Measurements from ENCODE around the gene THSD7A. TPM values are rescaled to one million over a fixed set of nuclear protein-coding genes. Genes with fewer than 3 reads are reported as not detected.

The THSD7A gene
- total RNA-seq, 1 experiment from 2014 or later = 5.9 TPM

- Mint-ChIP-seq H3K27ac (ENCODE audit: unreplicated experiment) (no peak overlapping the region), H3K4me1 (ENCODE audit: low read depth, unreplicated experiment) (no peaks in the 10 kb centered on the region), H3K36me3 (ENCODE audit: insufficient read depth, unreplicated experiment) (no peaks in the 10 kb centered on the region), H3K9me3 (ENCODE audit: low read depth, unreplicated experiment) (no peaks in the 10 kb centered on the region), H3K27me3 (ENCODE audit: unreplicated experiment) (no peaks in the 10 kb centered on the region), H3K4me3 (ENCODE audit: low read depth, unreplicated experiment) (no peak overlapping the region)
- CTCF ChIA-PET = interaction anchor here (0.6 kb wide), 1 partner anchor 705 kb away, joined by 3 read pairs; no protein-coding TSS in a partner anchor
- no TSS peak for BruUV-seq (replicated peaks)
- no peak for TF ChIP-seq CTCF (IDR thresholded peaks at IDR 0.05; ENCODE audit: unreplicated experiment)
- intact Hi-C loops (cut with micrococcal nuclease; ENCODE audit: unreplicated experiment) = no loop called here
- DNase-seq = no peak
These were observed 283.5 kb downstream of the THSD7A start for GRCh38 chr7:11548532-11548931.

DNA sequence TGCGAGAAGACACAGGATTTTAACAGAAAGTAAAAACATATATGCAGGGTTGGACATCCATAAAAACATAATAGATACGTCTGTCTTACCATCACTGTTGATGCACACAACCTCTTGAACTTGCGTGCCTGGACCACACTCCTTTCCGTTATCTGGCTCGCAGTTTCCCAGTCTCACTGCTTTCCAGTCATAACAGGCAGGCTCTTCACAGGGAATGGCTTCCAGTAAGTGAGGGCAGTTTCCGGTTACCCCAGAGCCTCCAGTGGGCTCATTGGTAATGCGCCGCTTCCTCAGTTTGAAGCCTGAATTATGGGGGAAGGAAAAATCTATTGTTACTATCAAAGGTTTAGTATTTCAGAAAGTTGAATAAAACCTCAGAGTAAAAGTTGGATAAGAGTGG is 290.7 kb downstream of the THSD7A start:
- H3K9me3 Mint-ChIP-seq (ENCODE audit: low read depth, unreplicated experiment) = no peaks in the 10 kb centered on the region
- BruUV-seq (replicated peaks) = no TSS peak
- intact Hi-C loops (cut with micrococcal nuclease; ENCODE audit: unreplicated experiment) = no loop called here
- TF ChIP-seq CTCF (IDR thresholded peaks at IDR 0.05; ENCODE audit: unreplicated experiment) = no peak
- no peaks in the 10 kb centered on the region for H3K27me3 Mint-ChIP-seq (ENCODE audit: unreplicated experiment)
- H3K4me3 Mint-ChIP-seq (ENCODE audit: low read depth, unreplicated experiment) = no peak overlapping the region
- no peak overlapping the region for H3K27ac Mint-ChIP-seq (ENCODE audit: unreplicated experiment)
- H3K36me3 Mint-ChIP-seq (ENCODE audit: insufficient read depth, unreplicated experiment) = no peaks in the 10 kb centered on the region
- no peak for DNase-seq
- H3K4me1 Mint-ChIP-seq (ENCODE audit: low read depth, unreplicated experiment) = peaks cover 9% of the 10 kb centered on the region
- CTCF ChIA-PET = interaction anchor here (0.7 kb wide), 1 partner anchor 1148 kb away, joined by 4 read pairs; no protein-coding TSS in a partner anchor

GRCh38 chr7:11540271-11540761 is 291.7 kb downstream of the THSD7A start:
- DNase-seq = no peak
- no peak for TF ChIP-seq CTCF (IDR thresholded peaks at IDR 0.05; ENCODE audit: unreplicated experiment)
- intact Hi-C loops (cut with micrococcal nuclease; ENCODE audit: unreplicated experiment) = no loop called here
- H3K4me1 Mint-ChIP-seq (ENCODE audit: low read depth, unreplicated experiment) = peaks cover 9% of the 10 kb centered on the region
- H3K36me3 Mint-ChIP-seq (ENCODE audit: insufficient read depth, unreplicated experiment) = no peaks in the 10 kb centered on the region
- no peaks in the 10 kb centered on the region for H3K27me3 Mint-ChIP-seq (ENCODE audit: unreplicated experiment)
- no peak overlapping the region for H3K27ac Mint-ChIP-seq (ENCODE audit: unreplicated experiment)
- CTCF ChIA-PET = interaction anchor here (0.6 to 0.7 kb wide), 2 partner anchors 23 to 1147 kb away, joined by 3 to 4 read pairs; no protein-coding TSS in a partner anchor
- BruUV-seq (replicated peaks) = no TSS peak
- H3K9me3 Mint-ChIP-seq (ENCODE audit: low read depth, unreplicated experiment) = no peaks in the 10 kb centered on the region
- H3K4me3 Mint-ChIP-seq (ENCODE audit: low read depth, unreplicated experiment) = no peak overlapping the region

DNA sequence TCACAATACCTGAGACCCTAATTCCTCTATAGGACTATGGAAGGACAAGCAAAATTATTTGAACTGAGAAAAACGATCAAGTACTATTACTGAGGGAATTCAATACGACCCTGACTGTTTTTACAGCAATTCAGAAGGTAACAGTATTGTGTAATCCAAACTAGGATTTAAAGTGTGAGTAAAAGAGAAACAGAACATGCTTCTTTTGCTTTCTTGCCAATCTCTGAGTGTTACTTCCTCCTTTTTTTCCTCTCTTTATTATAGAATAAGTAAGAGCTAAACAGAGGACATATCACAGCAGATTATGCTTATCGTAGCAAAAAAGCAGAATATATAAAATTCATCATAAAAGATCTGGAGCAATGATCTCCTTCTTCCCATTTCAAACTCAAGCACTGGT is 292.1 kb downstream of the THSD7A start:
- H3K9me3 Mint-ChIP-seq (ENCODE audit: low read depth, unreplicated experiment) = no peaks in the 10 kb centered on the region
- CTCF ChIA-PET = no interaction called here
- no peak for TF ChIP-seq CTCF (IDR thresholded peaks at IDR 0.05; ENCODE audit: unreplicated experiment)
- DNase-seq = no peak
- peaks cover 9% of the 10 kb centered on the region for H3K4me1 Mint-ChIP-seq (ENCODE audit: low read depth, unreplicated experiment)
- no peak overlapping the region for H3K27ac Mint-ChIP-seq (ENCODE audit: unreplicated experiment)
- H3K27me3 Mint-ChIP-seq (ENCODE audit: unreplicated experiment) = no peaks in the 10 kb centered on the region
- H3K4me3 Mint-ChIP-seq (ENCODE audit: low read depth, unreplicated experiment) = no peak overlapping the region
- BruUV-seq (replicated peaks) = no TSS peak
- H3K36me3 Mint-ChIP-seq (ENCODE audit: insufficient read depth, unreplicated experiment) = no peaks in the 10 kb centered on the region
- intact Hi-C loops (cut with micrococcal nuclease; ENCODE audit: unreplicated experiment) = no loop called here

Measured in Calu3 (cell line).